HG02759 (cell line): ENCODE data around the gene PLCB2.

Experiments
- ATAC-seq: cut with Tn5 transposase; IDR thresholded peaks from one replicate; pipeline ENCODE4 v1.9.1; 2021; ENCODE audit warnings: mild to moderate bottlenecking, moderate library complexity; ENCODE audit not compliant: unreplicated experiment

PLCB2 gene

GRCh38 chr15:40287968-40288367, 19.8 kb downstream of the PLCB2 start:
- no peak for ATAC-seq

- ATAC-seq: no peak
Measured at GRCh38 chr15:40287505-40287904, 20.2 kb downstream of the PLCB2 start.

- ATAC-seq: no peak
Measured at GRCh38 chr15:40286794-40287193, 20.9 kb downstream of the PLCB2 start.

GRCh38 chr15:40286061-40286532, 21.6 kb downstream of the PLCB2 start:
- ATAC-seq: no peak

- no peak for ATAC-seq
Measured at GRCh38 chr15:40285554-40286011, 22.2 kb downstream of the PLCB2 start.

GRCh38 chr15:40285151-40285550, 22.6 kb downstream of the PLCB2 start:
- no peak for ATAC-seq

- no peak for ATAC-seq
Measured at GRCh38 chr15:40283615-40284300, 24.0 kb downstream of the PLCB2 start.

- peak; percentile 47 for ATAC-seq
Measured at GRCh38 chr15:40282869-40283614, 24.7 kb downstream of the PLCB2 start, which contains the start of gene ANKRD63. Gene ANKRD63 (minus strand): TSS chr15:40283064. CDS start chr15:40282586, 478 bp downstream.

- ATAC-seq: peak; percentile 49
Measured at GRCh38 chr15:40282147-40282868, 25.4 kb downstream of the PLCB2 start.

- no peak for ATAC-seq
Measured at GRCh38 chr15:40281801-40282146, 26.0 kb downstream of the PLCB2 start.

GRCh38 chr15:40281057-40281800, 26.5 kb downstream of the PLCB2 start:
- no peak for ATAC-seq

GRCh38 chr15:40280260-40281056, 27.3 kb downstream of the PLCB2 start:
- ATAC-seq: no peak

- ATAC-seq: no peak
Measured at GRCh38 chr15:40279437-40280141, 28.1 kb downstream of the PLCB2 start.

GRCh38 chr15:40278026-40278425, 29.7 kb downstream of the PLCB2 start:
- no peak for ATAC-seq

GRCh38 chr15:40277471-40277870, 30.3 kb downstream of the PLCB2 start:
- no peak for ATAC-seq

GRCh38 chr15:40276927-40277326, 30.8 kb downstream of the PLCB2 start:
- no peak for ATAC-seq

GRCh38 chr15:40275954-40276353, 31.8 kb downstream of the PLCB2 start:
- ATAC-seq: no peak

- ATAC-seq: no peak
Measured at GRCh38 chr15:40275523-40275922, 32.2 kb downstream of the PLCB2 start.
